PC-9 (cell line): Measurements from ENCODE around the gene SERTM1.

Source experiments
- EZH2 ChIP-seq: fragments of 200-600 bp; sonication (generic); IDR thresholded peaks from 2 replicates; pipeline ENCODE4 v1.8.0; 2017; ENCODE audit warnings: antibody characterized with exemption, low read depth
- TF ChIP-seq, protein P1 (sequence below): fragments of 200-600 bp; sonication (generic); conservative IDR thresholded peaks from 2 replicates; pipeline ENCODE4 v1.6.1; 2017; ENCODE audit warnings: mixed run types, antibody characterized with exemption, mild to moderate bottlenecking, moderate library complexity

DNA sequence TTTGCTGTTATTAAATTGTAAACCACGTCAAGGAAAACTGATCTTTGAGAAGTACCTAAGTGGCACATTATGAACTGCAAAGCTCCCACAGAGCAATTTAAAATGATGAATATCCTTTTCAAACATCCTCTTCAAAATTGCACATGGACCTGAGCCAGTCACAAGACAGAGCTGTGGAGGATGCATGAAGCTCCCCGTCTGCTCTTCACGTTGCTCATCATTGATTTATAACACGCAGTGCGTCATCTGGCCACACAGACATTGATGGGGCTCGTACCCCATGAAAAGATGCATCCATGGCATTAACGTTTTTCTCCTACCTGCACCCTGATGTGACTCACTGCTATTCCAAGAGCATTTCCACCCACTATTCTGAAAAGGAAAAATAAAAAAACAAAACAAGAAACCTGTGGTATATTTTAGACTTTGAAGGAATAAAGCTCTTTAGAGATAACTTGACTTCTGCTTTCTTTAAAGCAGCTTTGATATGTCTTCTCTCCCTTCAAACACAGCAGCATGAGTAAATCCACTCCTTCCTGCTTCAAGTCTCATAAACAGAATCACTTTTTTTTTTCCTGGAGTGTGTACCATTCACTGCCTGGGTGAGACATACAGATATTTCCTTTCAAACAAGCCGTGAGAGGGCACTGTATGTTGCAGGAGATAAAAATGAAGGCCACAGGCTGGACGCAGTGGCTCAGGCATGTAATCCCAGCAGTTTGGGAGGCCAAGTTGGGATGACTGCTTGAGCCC is 7.2 kb upstream of the SERTM1 start:
- TF ChIP-seq, protein P1, sequence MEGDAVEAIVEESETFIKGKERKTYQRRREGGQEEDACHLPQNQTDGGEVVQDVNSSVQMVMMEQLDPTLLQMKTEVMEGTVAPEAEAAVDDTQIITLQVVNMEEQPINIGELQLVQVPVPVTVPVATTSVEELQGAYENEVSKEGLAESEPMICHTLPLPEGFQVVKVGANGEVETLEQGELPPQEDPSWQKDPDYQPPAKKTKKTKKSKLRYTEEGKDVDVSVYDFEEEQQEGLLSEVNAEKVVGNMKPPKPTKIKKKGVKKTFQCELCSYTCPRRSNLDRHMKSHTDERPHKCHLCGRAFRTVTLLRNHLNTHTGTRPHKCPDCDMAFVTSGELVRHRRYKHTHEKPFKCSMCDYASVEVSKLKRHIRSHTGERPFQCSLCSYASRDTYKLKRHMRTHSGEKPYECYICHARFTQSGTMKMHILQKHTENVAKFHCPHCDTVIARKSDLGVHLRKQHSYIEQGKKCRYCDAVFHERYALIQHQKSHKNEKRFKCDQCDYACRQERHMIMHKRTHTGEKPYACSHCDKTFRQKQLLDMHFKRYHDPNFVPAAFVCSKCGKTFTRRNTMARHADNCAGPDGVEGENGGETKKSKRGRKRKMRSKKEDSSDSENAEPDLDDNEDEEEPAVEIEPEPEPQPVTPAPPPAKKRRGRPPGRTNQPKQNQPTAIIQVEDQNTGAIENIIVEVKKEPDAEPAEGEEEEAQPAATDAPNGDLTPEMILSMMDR, result no peak
- no peak for TF ChIP-seq EZH2
